Neutrophil (primary cell): Measurements from ENCODE around the gene ZC3H7A.
"Not testable (repeated sequence)": the region's sequence is repeated elsewhere in the genome, so short reads cannot be mapped to it uniquely, and the experiment has no call there.

ENCODE experiments used
- H3K27ac ChIP-seq: fragments of 200-600 bp; sonication (generic); 2 replicates; pipeline ENCODE4 v1.5.1; 2016; ENCODE audit warnings: mild to moderate bottlenecking, moderate library complexity
- H3K27me3 ChIP-seq: fragments of 200-600 bp; sonication (generic); 2 replicates; pipeline ENCODE4 v1.6.0; 2016; ENCODE audit warnings: mild to moderate bottlenecking
- H3K36me3 ChIP-seq: fragments of 200-600 bp; sonication (generic); 2 replicates; pipeline ENCODE4 v1.5.1; 2017
- H3K4me1 ChIP-seq, 2 experiments: fragments of 200-600 bp in 1 of 2; sonication (generic) in 1 of 2; 1 replicate in 1 of 2; 2 replicates in 1 of 2; pipeline versions ENCODE4 v1.5.1 to v1.6.1; 2013 to 2016; ENCODE audit warnings: low read depth in 1 of 2, low read length in 1 of 2, mild to moderate bottlenecking in 1 of 2, moderate library complexity in 1 of 2; ENCODE audit not compliant: control insufficient read depth in 1 of 2, insufficient read depth in 1 of 2
- H3K4me3 ChIP-seq, 2 experiments: fragments of 200-600 bp in 1 of 2; sonication (generic) in 1 of 2; 1 replicate in 1 of 2; 2 replicates in 1 of 2; pipeline ENCODE4 v1.5.1; 2013 to 2016; ENCODE audit warnings: low read depth in 1 of 2, low read length in 1 of 2, mild to moderate bottlenecking in 1 of 2, moderate library complexity in 1 of 2
- H3K9me3 ChIP-seq: fragments of 200-600 bp; sonication (generic); 2 replicates; pipeline ENCODE4 v1.5.1; 2016
- CTCF ChIP-seq: fragments of 200-600 bp; sonication (generic); IDR thresholded peaks from 2 replicates; pipeline ENCODE4 v1.5.1; 2016; ENCODE audit warnings: antibody characterized with exemption

ZC3H7A gene

GRCh38 chr16:11824362-11824761, 27.3 kb upstream of the ZC3H7A start:
- H3K36me3 ChIP-seq: no peaks in the 10 kb centered on the region
- peaks cover 12 to 24% of the 10 kb centered on the region in 2 experiments for H3K4me1 ChIP-seq
- H3K4me3 ChIP-seq: no peak overlapping the region
- H3K27ac ChIP-seq: peak overlapping the region; percentile 34
- H3K9me3 ChIP-seq: no peaks in the 10 kb centered on the region
- TF ChIP-seq CTCF: no peak
- peaks cover 5% of the 10 kb centered on the region for H3K27me3 ChIP-seq

- not testable (repeated sequence) for H3K9me3 ChIP-seq, H3K36me3 ChIP-seq, H3K27me3 ChIP-seq, H3K4me3 ChIP-seq
- H3K27ac ChIP-seq: peak overlapping the region; percentile 34
- H3K4me1 ChIP-seq: peaks cover 12 to 24% of the 10 kb centered on the region in 2 experiments
These were observed 26.6 kb upstream of the ZC3H7A start for GRCh38 chr16:11823645-11824044.

- H3K36me3 ChIP-seq: no peaks in the 10 kb centered on the region
- no peak for TF ChIP-seq CTCF
- H3K27me3 ChIP-seq: no peaks in the 10 kb centered on the region
- H3K4me1 ChIP-seq: peaks cover 19 to 29% of the 10 kb centered on the region in 2 experiments
- no peak overlapping the region for H3K4me3 ChIP-seq
- no peak overlapping the region for H3K27ac ChIP-seq
- no peaks in the 10 kb centered on the region for H3K9me3 ChIP-seq
These were observed 22.7 kb upstream of the ZC3H7A start for GRCh38 chr16:11819798-11820197.

GRCh38 chr16:11818970-11819369, 21.9 kb upstream of the ZC3H7A start:
- not testable (repeated sequence) for H3K9me3 ChIP-seq, H3K27me3 ChIP-seq, H3K27ac ChIP-seq, H3K36me3 ChIP-seq, H3K4me3 ChIP-seq
- H3K4me1 ChIP-seq: peaks cover 19 to 29% of the 10 kb centered on the region in 2 experiments

- no peak for TF ChIP-seq CTCF
- peak overlapping the region; percentile 5 for H3K27ac ChIP-seq
- H3K4me1 ChIP-seq: peaks cover 19 to 20% of the 10 kb centered on the region in 2 experiments
- H3K36me3 ChIP-seq: no peaks in the 10 kb centered on the region
- H3K27me3 ChIP-seq: no peaks in the 10 kb centered on the region
- H3K4me3 ChIP-seq: no peak overlapping the region
- H3K9me3 ChIP-seq: no peaks in the 10 kb centered on the region
These were observed 19.1 kb upstream of the ZC3H7A start for GRCh38 chr16:11816123-11816522.

- not testable (repeated sequence) for H3K36me3 ChIP-seq, H3K27me3 ChIP-seq, H3K9me3 ChIP-seq
- Histone ChIP-seq H3K4me3 (peak overlapping the region in 1 of 2 experiments; percentile 8), H3K27ac (peak overlapping the region; percentile 57), H3K4me1 (peaks cover 23 to 28% of the 10 kb centered on the region in 2 experiments)
These were observed 17.7 kb upstream of the ZC3H7A start for GRCh38 chr16:11814800-11815199.

- peaks cover 7 to 9% of the 10 kb centered on the region in 2 experiments for H3K4me1 ChIP-seq
- H3K9me3 ChIP-seq: no peaks in the 10 kb centered on the region
- peaks cover 31% of the 10 kb centered on the region for H3K27me3 ChIP-seq
- no peaks in the 10 kb centered on the region for H3K36me3 ChIP-seq
- H3K27ac ChIP-seq: no peak overlapping the region
- no peak overlapping the region for H3K4me3 ChIP-seq
- no peak for TF ChIP-seq CTCF
These were observed 9.7 kb upstream of the ZC3H7A start for GRCh38 chr16:11806721-11807120.
